ENCODE results near the gene PITPNM1.
A peak's percentile ranks its signal among the peaks of the same experiment; 100 is the strongest.
"Not testable (repeated sequence)": the region's sequence is repeated elsewhere in the genome, so short reads cannot be mapped to it uniquely, and the experiment has no call there.

The PITPNM1 gene

DNA sequence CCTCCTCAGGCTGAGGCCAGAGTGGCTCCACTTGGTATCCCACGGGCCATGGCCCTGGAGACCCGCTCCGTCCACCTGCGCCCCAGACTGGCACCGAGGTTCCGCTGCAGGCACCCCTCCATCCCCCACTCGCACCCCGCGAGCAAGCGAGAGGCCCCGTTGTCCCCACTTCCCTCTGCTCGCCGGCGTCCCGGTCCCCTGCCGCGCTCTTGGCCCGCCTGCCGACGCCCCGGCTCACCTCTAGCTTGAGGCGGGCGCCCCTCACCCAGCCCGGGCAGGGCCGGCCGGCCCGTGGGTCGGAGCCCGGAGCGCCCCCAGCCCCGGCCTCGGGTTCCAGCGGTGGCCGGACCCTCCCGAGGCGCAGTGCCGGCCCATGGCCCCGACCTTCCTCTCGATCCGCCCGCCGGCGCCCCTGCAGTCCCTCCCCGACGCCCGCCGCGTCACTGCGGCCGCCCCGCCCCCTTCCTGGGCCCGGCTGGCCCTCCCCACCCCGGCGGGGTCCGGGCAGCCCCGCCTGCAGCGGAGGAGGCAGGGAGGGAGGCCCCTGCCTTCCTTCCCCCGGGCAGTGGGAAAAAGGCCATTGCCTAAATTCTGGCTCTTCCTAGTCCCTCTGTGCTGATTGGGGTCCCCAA lies at the start of gene PITPNM1:
TSS of gene PITPNM1 (minus strand) at position 414 of the 632 bp plus-strand sequence. CDS start 1,183 bp downstream, outside the sequence.
- peak; percentile 13 for DNase-seq

- not testable (repeated sequence) for DNase-seq
Measured at GRCh38 chr11:67551697-67552096, 46.5 kb upstream of the PITPNM1 start.

DNA sequence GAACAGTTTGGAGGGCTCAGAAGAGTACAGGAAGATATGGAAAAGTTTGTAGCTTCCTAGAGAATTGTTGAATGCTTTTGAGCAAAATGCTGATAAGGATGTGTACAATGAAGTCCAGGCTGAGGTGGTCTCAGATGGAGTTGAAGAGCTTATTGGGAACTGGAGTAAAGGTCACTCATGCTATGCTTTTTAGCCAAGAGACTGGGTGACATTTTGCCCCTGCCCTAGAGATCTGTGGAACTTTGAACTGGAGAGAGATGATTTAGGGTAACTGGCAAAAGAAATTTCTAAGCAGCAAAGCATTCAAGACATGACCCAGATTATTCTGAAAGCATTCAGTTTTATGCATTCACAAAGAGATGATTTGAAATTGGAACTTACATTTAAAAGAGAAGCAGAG lies 46.0 kb upstream of the PITPNM1 start:
- DNase-seq = no peak

DNA sequence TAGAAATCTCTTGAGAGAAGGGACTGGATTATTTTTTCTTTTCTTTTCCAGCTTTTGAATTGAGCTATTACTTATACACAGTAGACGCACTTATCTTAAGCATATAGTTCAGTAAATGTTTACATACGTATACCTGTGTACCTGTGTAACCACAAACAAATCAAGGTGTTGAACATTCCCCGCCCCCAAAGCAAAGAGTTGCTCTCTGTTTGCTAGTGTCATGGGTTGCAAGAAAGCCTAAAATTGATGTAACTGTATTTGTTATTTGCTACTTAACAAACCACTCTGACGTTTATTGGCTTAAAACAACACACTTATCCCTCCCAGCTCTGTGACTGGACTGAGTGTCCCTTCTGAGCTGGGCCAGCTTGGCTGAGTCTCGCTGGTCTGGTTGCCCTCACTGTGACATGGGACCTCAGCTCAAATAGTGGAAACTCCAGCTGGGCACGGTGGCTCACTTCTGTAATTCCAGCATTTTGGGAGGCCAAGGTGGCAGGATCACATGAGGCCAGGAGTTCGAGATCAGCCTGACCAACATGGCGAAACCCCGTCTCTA lies 43.5 kb upstream of the PITPNM1 start:
- DNase-seq = no peak

GRCh38 chr11:67548112-67548511 lies 42.9 kb upstream of the PITPNM1 start:
- not testable (repeated sequence) for DNase-seq

DNA sequence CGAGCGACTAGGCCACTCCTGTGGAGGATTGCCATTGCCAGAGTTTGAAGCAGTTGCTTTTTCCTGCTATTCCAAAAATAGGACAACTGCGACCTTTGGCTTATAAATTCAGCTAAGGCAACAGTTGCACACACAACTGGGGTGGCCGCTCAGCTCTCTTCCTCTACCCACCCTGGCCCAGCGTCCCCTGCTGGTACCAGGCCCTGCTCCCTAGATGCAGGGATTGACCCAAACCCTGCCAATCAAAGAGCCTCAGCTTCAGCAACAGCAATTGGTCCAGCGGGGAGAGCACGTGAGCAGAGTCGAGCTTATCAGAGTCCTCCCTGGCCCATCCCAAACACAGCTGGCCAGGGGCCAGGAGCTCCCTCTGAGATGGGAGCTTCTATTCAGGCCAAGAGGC lies 40.1 kb upstream of the PITPNM1 start:
- no peak for DNase-seq

DNA sequence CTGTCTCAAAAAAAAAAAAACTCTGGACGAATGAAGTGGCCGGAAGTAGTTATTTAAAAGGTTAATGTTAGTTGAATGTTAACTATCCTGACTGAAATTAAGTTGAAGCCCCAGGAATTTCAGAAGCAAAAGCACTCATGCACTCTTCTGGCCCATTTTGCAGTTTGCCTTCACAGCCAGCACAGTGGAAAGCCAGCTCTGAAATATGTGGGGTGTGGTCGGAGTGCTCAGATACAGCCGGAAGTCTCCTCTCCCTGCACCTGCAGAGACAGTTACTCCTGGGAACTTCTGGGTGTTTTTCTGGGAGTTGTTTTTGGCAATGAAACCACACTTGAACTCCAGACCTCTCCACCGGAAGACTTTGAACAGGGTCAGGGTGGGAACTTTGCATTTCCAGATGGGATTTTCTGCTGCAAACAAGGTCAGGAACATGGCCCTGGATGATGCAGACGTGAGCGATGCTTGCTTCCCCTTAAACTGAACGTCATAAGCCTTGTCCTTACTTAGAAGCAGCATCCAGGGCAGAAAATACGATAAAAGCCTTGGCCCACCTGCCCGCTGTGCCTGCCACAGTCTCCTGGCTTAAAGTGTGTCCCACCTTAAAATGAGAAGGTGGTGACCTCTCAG lies 39.6 kb upstream of the PITPNM1 start:
- no peak for DNase-seq

DNA sequence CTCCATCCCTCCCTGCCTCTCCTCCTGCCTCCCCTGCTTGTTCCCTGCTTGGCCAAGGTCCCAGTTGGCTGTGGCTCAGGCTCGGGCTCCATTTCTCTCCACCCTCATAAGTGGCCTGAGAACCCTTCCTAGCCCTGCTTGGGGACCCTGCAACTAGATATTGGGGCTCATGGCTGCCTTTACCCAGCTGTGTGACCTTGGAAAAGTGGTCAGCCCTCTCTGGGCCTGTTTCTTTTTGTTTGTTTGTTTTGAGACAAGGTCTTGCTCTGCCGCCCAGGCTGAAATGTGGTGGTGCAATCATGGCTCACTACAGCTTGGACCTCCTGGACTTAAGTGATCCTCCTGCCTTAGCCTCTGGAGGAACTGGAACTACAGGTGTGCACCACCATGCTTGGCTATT lies 38.4 kb upstream of the PITPNM1 start:
- no peak for DNase-seq

GRCh38 chr11:67542971-67543370 lies 37.8 kb upstream of the PITPNM1 start:
- no peak for DNase-seq

GRCh38 chr11:67542169-67542568 lies 37.0 kb upstream of the PITPNM1 start:
- no peak for DNase-seq

DNA sequence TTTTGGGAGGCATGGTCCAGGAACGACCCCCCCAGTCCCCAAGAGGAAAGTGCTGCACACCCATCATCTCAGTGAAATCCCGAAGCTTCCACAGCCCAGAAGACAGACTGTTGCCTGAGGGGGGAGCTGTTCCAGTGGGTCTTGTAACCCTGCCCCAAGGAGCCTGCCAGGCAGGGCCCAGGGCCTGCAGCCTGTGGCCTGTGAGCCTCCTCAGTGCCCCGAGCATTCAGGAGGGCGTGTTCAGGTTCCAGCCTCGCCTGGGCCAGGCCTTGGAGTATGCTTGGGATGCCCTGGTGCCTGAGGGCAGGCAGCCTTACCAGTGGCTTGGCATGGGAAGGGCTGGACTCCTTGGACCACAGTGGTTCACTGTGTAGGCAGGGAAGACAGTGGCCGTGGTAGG lies 36.0 kb upstream of the PITPNM1 start:
- no peak for DNase-seq

GRCh38 chr11:67539550-67539949 lies 34.4 kb upstream of the PITPNM1 start:
- no peak for DNase-seq

- DNase-seq = no peak
Measured at GRCh38 chr11:67538823-67539505, 33.8 kb upstream of the PITPNM1 start.

DNA sequence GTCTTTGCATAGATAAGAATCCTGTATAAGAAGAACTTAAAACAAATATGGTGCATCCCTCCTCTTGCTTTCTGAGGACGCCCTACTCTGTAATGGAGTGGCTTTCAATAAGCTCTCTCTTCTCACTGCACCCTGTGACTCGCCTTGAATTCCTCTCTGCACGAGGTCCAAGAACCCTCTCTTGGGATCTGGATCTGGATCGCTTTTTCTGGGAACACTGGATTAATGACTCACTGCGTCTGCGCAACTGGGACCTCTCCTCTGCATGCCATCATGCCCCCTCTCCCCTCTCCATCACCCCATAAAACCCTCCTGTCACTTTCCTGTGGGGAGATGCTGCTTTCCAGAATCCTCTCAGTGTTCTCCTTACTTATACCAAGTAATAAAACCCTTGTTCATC lies 33.1 kb upstream of the PITPNM1 start:
- no peak for DNase-seq

- DNase-seq = no peak
Measured at GRCh38 chr11:67535561-67535960, 30.4 kb upstream of the PITPNM1 start.

- DNase-seq = no peak
Measured at GRCh38 chr11:67534070-67534679, 29.0 kb upstream of the PITPNM1 start.

DNA sequence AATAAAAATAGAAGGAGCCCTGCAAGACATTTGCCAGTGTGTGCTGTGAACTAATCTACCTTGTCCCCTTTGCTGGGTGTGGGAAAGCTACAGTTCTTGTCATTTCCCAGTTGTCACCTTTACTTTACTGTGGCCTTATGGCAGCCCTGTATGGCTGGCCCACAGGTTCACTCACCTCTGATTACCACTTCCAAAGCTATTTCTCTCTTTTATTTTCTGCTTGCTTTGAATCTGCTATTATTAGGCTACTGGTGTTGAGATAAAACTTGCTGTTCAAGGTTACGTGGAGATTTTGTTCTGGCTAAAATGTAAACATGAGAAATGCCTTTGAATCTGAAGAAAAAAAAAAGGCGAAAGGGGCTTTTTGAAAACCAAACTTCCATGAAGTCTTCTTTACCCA lies 27.7 kb upstream of the PITPNM1 start:
- no peak for DNase-seq

DNA sequence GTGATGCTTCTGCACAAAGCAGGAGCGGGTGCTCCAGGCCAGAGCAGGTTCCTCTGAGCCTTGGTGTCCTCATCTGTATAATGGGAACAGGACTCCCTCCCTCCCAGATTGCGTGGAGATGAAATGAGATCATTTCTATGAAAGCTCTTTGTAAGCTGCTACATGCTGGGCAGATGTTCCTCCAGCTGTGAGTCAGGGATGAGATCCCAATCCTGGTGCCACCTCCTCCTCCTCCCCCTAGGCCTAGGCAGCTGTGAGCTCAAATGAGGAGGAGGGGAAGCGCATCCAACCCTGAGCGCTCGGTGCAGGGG lies 25.1 kb upstream of the PITPNM1 start:
- DNase-seq = no peak

GRCh38 chr11:67528376-67528775 lies 23.2 kb upstream of the PITPNM1 start:
- DNase-seq = no peak

DNA sequence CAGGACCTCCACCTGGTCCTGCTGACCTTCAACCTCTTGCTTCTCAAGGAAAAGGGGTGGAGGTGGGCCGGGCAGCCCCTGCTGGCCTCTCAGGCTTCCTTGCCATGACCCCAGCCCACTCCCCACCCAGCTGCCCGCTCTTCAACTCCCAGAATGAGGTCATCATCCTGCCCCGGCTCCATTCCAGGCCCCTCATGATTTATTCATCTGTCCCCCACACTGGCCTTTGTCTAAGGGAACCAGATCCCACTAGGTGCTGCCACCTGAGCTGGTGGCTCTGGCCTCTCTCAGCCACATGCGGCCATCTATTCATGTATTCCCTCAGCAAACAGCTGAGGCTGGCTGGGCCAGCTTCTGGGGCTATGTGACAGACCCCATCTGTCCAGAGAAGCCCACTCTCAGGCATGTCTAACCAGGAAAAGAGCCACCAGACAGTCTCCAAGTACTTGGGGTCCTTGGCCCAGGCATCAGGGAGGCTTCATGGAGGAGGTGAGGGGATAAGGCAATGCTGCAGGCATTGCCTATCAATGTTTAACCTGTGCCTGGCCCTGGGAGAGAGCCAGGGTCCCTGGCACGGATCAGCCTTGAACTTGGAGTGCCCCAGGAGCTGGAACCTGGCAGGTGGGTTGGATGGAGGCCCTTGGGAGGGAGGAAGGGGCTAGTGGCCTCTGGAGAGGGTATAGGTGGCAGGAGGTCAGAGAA lies 20.3 kb upstream of the PITPNM1 start:
- DNase-seq = no peak

- DNase-seq = no peak
Measured at GRCh38 chr11:67524480-67524808, 19.3 kb upstream of the PITPNM1 start.

- no peak for DNase-seq
Measured at GRCh38 chr11:67523556-67524479, 18.7 kb upstream of the PITPNM1 start.

All from COR-L47 (cell line).